K562 (cell line): Measurements from ENCODE around the gene FZD10. TPM values are rescaled to one million over a fixed set of nuclear protein-coding genes. Genes with fewer than 3 reads are reported as not detected.

Experiments
- ATAC-seq: fragments of 200-7000 bp; cut with Tn5 transposase; 3 replicates; pipeline ENCODE4 v1.9.1; 2020; ENCODE audit warnings: moderate library complexity
- BruUV-seq: library from RNA; stranded (reverse); fragments of 400-500 nt; replicated peaks from 2 replicates; lab custom pipeline; 2021; lab: Mats Ljungman, UMichigan
- CTCF ChIA-PET: fragments of 300-600 bp; formaldehyde crosslinking; extraction: SDS; loops from one replicate; lab custom pipeline; 2021; ENCODE audit warnings: low intra/inter-chr PET ratio; lab: Yijun Ruan, JAX
- POLR2A ChIA-PET: fragments of 300-600, 350-650 bp; sonication (Branson Sonifier 250); formaldehyde crosslinking; extraction: SDS; loops from one replicate; lab custom pipeline; 2021; ENCODE audit warnings: antibody characterized with exemption, inconsistent platforms; lab: Yijun Ruan, JAX
- DNase-seq, 4 experiments: peaks; one replicate each; pipeline versions ENCODE4 v3.0.0 to v3.0.0-alpha.2; 2011 to 2018; ENCODE audit warnings: low spot score in 3 of 4, mixed read lengths in 3 of 4; ENCODE audit errors: extremely low read depth in 1 of 4
- FAIRE-seq: peaks from 2 replicates; lab custom pipeline; 2011; peaks lifted over from hg19 to GRCh38; lab: Jason Lieb, UNC
- H2AFZ ChIP-seq: 2 replicates; pipeline ENCODE4 v1.6.0; 2011; ENCODE audit warnings: low read depth, low read length, control low read depth, inconsistent platforms
- H3K27ac ChIP-seq: fragments of 200-600 bp; 3 replicates; pipeline ENCODE4 v1.8.0; 2011; ENCODE audit warnings: low read depth, mild to moderate bottlenecking, control low read depth, inconsistent platforms, low read length, moderate library complexity, mixed read lengths; ENCODE audit errors: extremely low read depth
- H3K27me3 ChIP-seq, 2 experiments: fragments of 300-600 bp in 1 of 2; 2 replicates in 1 of 2; 3 replicates in 1 of 2; pipeline versions ENCODE4 v1.6.0 to v1.8.0; 2011; ENCODE audit warnings: inconsistent platforms in 2 of 2, low read length in 2 of 2, mild to moderate bottlenecking in 1 of 2, mixed read lengths in 1 of 2, moderate library complexity in 1 of 2; ENCODE audit not compliant: control insufficient read depth in 2 of 2, insufficient read depth in 2 of 2
- H3K36me3 ChIP-seq: fragments of 300-600 bp; 3 replicates; pipeline ENCODE4 v1.8.0; 2011; ENCODE audit warnings: mild to moderate bottlenecking, low read length, inconsistent platforms; ENCODE audit not compliant: control insufficient read depth, insufficient read depth
- H3K4me1 ChIP-seq, 2 experiments: fragments of 200-600 bp in 1 of 2; replicated peaks in 1 of 2; 2 replicates in 1 of 2; 3 replicates in 1 of 2; pipeline versions ENCODE4 v1.5.1 to v1.8.0; 2011; ENCODE audit warnings: inconsistent platforms in 2 of 2, low read length in 2 of 2, mild to moderate bottlenecking in 1 of 2, mixed read lengths in 1 of 2, moderate library complexity in 1 of 2; ENCODE audit not compliant: control insufficient read depth in 2 of 2, insufficient read depth in 2 of 2
- H3K4me2 ChIP-seq: 2 replicates; pipeline ENCODE4 v1.6.1; 2011; ENCODE audit warnings: low read length, control low read depth, inconsistent platforms, mixed read lengths; ENCODE audit not compliant: insufficient read depth
- H3K4me3 ChIP-seq: fragments of 200-600 bp; sonication (generic), shearing (Covaris generic); 2 replicates; pipeline ENCODE4 v1.5.1; 2016; ENCODE audit warnings: control low read depth, inconsistent platforms
- H3K79me2 ChIP-seq: fragments of 200-600 bp; 3 replicates; pipeline ENCODE4 v1.8.0; 2011; ENCODE audit warnings: low read length, inconsistent platforms; ENCODE audit not compliant: control insufficient read depth, insufficient read depth
- H3K9ac ChIP-seq, 2 experiments: 2 replicates each; pipeline versions ENCODE4 v1.6.0 to v1.6.1; 2011; ENCODE audit warnings: low read depth in 2 of 2, low read length in 2 of 2, control low read depth in 1 of 2, inconsistent platforms in 1 of 2, mild to moderate bottlenecking in 1 of 2, mixed read lengths in 1 of 2; ENCODE audit not compliant: insufficient read depth in 1 of 2
- H3K9me1 ChIP-seq: one replicate; pipeline ENCODE4 v1.6.0; 2011; ENCODE audit warnings: inconsistent platforms, mild to moderate bottlenecking, low read length, moderate library complexity; ENCODE audit not compliant: control insufficient read depth, insufficient read depth
- H3K9me3 ChIP-seq: replicated peaks from 2 replicates; pipeline ENCODE4 v1.5.1; 2011; ENCODE audit warnings: low read depth, low read length, inconsistent platforms; ENCODE audit not compliant: control insufficient read depth, insufficient read depth
- H4K20me1 ChIP-seq: replicated peaks from 2 replicates; pipeline ENCODE4 v1.6.1; 2011; ENCODE audit warnings: low read length, inconsistent platforms, mixed read lengths; ENCODE audit not compliant: control insufficient read depth, insufficient read depth
- BACH1 ChIP-seq: fragments of 200-800 bp; sonication (Bioruptor generic); IDR thresholded peaks from 2 replicates; pipeline ENCODE4 v1.6.1; 2016; ENCODE audit warnings: missing genetic modification characterization, missing compliant biosample characterization
- MLLT1 ChIP-seq, 2 experiments: fragments of 450-650 bp; IDR thresholded peaks; 2 replicates each; pipeline ENCODE4 v1.6.1; 2016
- POLR2B ChIP-seq: fragments of 450-650 bp; IDR thresholded peaks from 2 replicates; pipeline ENCODE4 v1.6.1; 2018; ENCODE audit warnings: low read depth; ENCODE audit not compliant: partially characterized antibody
- TCFL5 ChIP-seq: fragments of 250-450 bp; sonication (Bioruptor Pico); conservative IDR thresholded peaks from 2 replicates; pipeline ENCODE4 v1.6.1; 2021; ENCODE audit warnings: mild to moderate bottlenecking, moderate library complexity, matching md5 sums
- TOE1 ChIP-seq, 2 experiments: fragments of 450-650 bp in 1 of 2; sonication (generic) in 1 of 2; formaldehyde crosslinking in 1 of 2; IDR thresholded peaks; 2 replicates each; pipeline versions ENCODE4 v1.7.1 to v1.8.0; 2016 to 2022; ENCODE audit warnings: borderline replicate concordance in 2 of 2, mild to moderate bottlenecking in 2 of 2, antibody characterized with exemption in 1 of 2, inconsistent platforms in 1 of 2, low read depth in 1 of 2, missing genetic modification reagents in 1 of 2, moderate library complexity in 1 of 2
- ZNF263 ChIP-seq: sonication (generic); formaldehyde crosslinking; IDR thresholded peaks from 2 replicates; pipeline ENCODE4 v1.8.0; 2022; ENCODE audit warnings: mild to moderate bottlenecking, missing genetic modification reagents, borderline replicate concordance
- ZNF707 ChIP-seq: fragments of 250-450 bp; sonication (Bioruptor Pico); conservative IDR thresholded peaks from 2 replicates; pipeline ENCODE4 v1.8.0; 2022; ENCODE audit warnings: inconsistent platforms, mild to moderate bottlenecking, moderate library complexity
- WGBS: fragments of 100-300 bp; shearing (Covaris generic); methylation state at CpG from one replicate; pipeline ENCODE4 v1.1.6; 2016; ENCODE audit warnings: low coverage, mixed read lengths; ENCODE audit not compliant: insufficient coverage; ENCODE audit errors: missing lambda C conversion rate; 5-methylcytosine and 5-hydroxymethylcytosine counted together
- in situ Hi-C: fragments of 300-500 bp; cut with MboI; formaldehyde crosslinking; loops from 4 replicates; pipeline ENCODE4 v1.15.0; 2018; ENCODE audit warnings: inconsistent platforms, mixed read lengths
- intact Hi-C: fragments of 100-400 bp; cut with micrococcal nuclease; formaldehyde crosslinking; loops from 2 replicates; pipeline ENCODE4 v1.14.2; 2022
- polyA plus RNA-seq, 8 experiments: library from polyadenylated mRNA; depleted of rRNA in 4 of 8; stranded (reverse) in 5 of 8; unstranded in 3 of 8; fragments of >200 nt; fragmentation: Nextera tagmentation in 2 of 8; fragmentation: Illumina TruSeq in 1 of 8; extraction: Ambion mirVana in 2 of 8; extraction: Trizol in 1 of 8; gene quantifications; 2 replicates each; pipeline versions ENCODE4 v1.2.1 to v1.2.3, GENCODE V29; 2011 to 2014; ENCODE audit warnings: inconsistent platforms in 1 of 8, missing spikeins in 1 of 8
- total RNA-seq, 7 experiments: library from RNA; depleted of rRNA in 6 of 7; stranded (reverse); fragments of >200 nt in 6 of 7; fragmentation: Illumina TruSeq in 2 of 7; extraction: Trizol in 2 of 7; gene quantifications; 2 replicates each; pipeline versions ENCODE4 v1.2.1 to v1.2.3, GENCODE V29; 2011 to 2021; ENCODE audit warnings: low replicate concordance in 1 of 7

FZD10 gene
- total and polyA plus RNA-seq, 9 of the 15 experiments (the other 6 are each of a cell fraction or from before 2014, with no cell fraction given) = not detected

DNA sequence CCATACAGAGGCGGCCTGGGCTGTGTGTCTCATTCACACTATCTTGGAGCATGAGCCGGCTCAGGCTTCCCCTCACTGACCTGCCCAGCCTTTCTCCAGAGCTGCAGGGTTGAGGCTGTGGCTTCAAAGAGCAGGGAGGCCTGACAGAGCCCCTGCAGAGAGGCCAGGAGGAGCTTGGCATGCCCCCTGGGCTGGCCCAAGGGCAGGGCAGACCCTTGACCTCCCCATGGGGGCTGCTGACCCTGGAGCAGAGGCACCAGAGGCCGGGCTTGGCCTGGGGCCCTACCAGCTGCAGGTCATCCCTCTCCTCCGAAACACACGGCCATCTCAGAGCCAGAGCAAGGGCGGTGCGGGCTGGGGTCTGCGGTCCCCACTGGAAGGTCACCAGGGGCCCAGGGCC lies 46.6 kb upstream of the FZD10 start:
- H3K4me1 ChIP-seq = no peaks in the 10 kb centered on the region; a peak in 1 of 5 replicates
- no peak for DNase-seq
- 0% methylated on average over 8 of the region's 8 CpGs for WGBS
- FAIRE-seq = no peak
- intact Hi-C loops (no loop called here), in situ Hi-C loops (no loop called here)
- POLR2A ChIA-PET = no interaction called here
- H3K79me2 ChIP-seq = no peaks in the 10 kb centered on the region
- CTCF ChIA-PET = no interaction called here
- H3K9me1 ChIP-seq = no peaks in the 10 kb centered on the region
- H3K27me3 ChIP-seq = peaks cover 3 to 31% of the 10 kb centered on the region in 2 experiments; a peak in 4 of 5 replicates
- H4K20me1 ChIP-seq = no peaks in the 10 kb centered on the region
- H3K9ac ChIP-seq = no peak overlapping the region
- H3K9me3 ChIP-seq = no peaks in the 10 kb centered on the region
- TF ChIP-seq TCFL5 (no peak), MLLT1 (IDR thresholded peaks at IDR 0.05) (no peak), ZNF263 (CRISPR knock-in tag) (no peak), BACH1 (tag) (no peak), TOE1 (IDR thresholded peaks at IDR 0.05; ENCODE audit: borderline replicate concordance) (no peak), TOE1 (CRISPR knock-in tag; IDR thresholded peaks at IDR 0.05; ENCODE audit: borderline replicate concordance, low read depth) (no peak), POLR2B (no peak), ZNF707 (CRISPR knock-in tag) (no peak)
- ATAC-seq = no peak
- no peak overlapping the region for H3K27ac ChIP-seq
- H3K36me3 ChIP-seq = no peaks in the 10 kb centered on the region
- BruUV-seq = no TSS peak
- H3K4me2 ChIP-seq = no peak overlapping the region
- no peak overlapping the region for H3K4me3 ChIP-seq
- H2AFZ ChIP-seq = no peak overlapping the region
